Gastrocnemius medialis (tissue), 4 donors: ENCODE measurements around the gene CRYGS. TPM values are rescaled to one million over a fixed set of nuclear protein-coding genes. Genes with fewer than 3 reads are reported as not detected.

Experiments used
- ATAC-seq, 2 donors: fragments of 150-250 bp; one replicate each; pipeline ENCODE4 v1.9.1; 2016
- DNase-seq, 2 donors: peaks; one replicate each; pipeline ENCODE4 v3.0.0-alpha.2; 2019
- H3K27ac ChIP-seq, 4 donors: fragments of 200-600 bp; sonication (generic); 1 replicate in 1 of 4; 2 replicates in 3 of 4; pipeline ENCODE4 v1.5.1; 2016 to 2018; ENCODE audit warnings: mild to moderate bottlenecking in 2 of 4, moderate library complexity in 1 of 4
- H3K27me3 ChIP-seq, 3 donors: fragments of 200-600 bp; sonication (generic) in 2 of 3; 1 replicate in 1 of 3; 2 replicates in 2 of 3; pipeline versions ENCODE4 v1.5.1 to v1.6.0; 2016 to 2019; ENCODE audit warnings: mild to moderate bottlenecking in 1 of 3, moderate library complexity in 1 of 3
- H3K36me3 ChIP-seq, 2 donors: fragments of 200-600 bp; sonication (generic) in 1 of 2; one replicate each; pipeline ENCODE4 v1.5.1; 2017 to 2018
- H3K4me1 ChIP-seq, 2 donors: fragments of 200-600 bp; sonication (generic) in 1 of 2; one replicate each; pipeline ENCODE4 v1.5.1; 2016 to 2017; ENCODE audit warnings: mild to moderate bottlenecking in 2 of 2
- H3K4me3 ChIP-seq, 4 donors: fragments of 200-600 bp; sonication (generic) in 3 of 4; 1 replicate in 1 of 4; 2 replicates in 3 of 4; pipeline ENCODE4 v1.5.1; 2016 to 2019; ENCODE audit warnings: mild to moderate bottlenecking in 2 of 4
- H3K9me3 ChIP-seq, 3 donors: fragments of 200-600 bp; sonication (generic) in 2 of 3; 1 replicate in 1 of 3; 2 replicates in 2 of 3; pipeline ENCODE4 v1.5.1; 2016 to 2019
- CTCF ChIP-seq, 5 experiments: fragments of 450-650 bp in 3 of 5; fragments of 200-600 bp in 2 of 5; sonication (generic) in 2 of 5; IDR thresholded peaks in 4 of 5; conservative IDR thresholded peaks in 1 of 5; 1 replicate in 4 of 5; 2 replicates in 1 of 5; pipeline ENCODE4 v1.5.1; 2016 to 2019; ENCODE audit warnings: antibody characterized with exemption in 5 of 5, mild to moderate bottlenecking in 3 of 5, moderate library complexity in 3 of 5
- POLR2A ChIP-seq, 2 donors: fragments of 450-650 bp; IDR thresholded peaks; one replicate each; pipeline ENCODE4 v1.6.1; 2017; ENCODE audit warnings: antibody characterized with exemption in 2 of 2, mild to moderate bottlenecking in 2 of 2, moderate library complexity in 2 of 2
- in situ Hi-C, 4 donors: fragments of 200-750 bp; cut with MboI; loops; one replicate each; pipeline versions ENCODE4 v1.15.0 to v1.8.0; 2017; ENCODE audit warnings: low sequenced_read_pairs in 4 of 4
- intact Hi-C: fragments of 100-400 bp; cut with DNase I; formaldehyde crosslinking; loops from one replicate; pipeline ENCODE4 v1.15.1; 2023; ENCODE audit warnings: low total_unique reads
- total RNA-seq, 4 donors: library from RNA; depleted of rRNA; stranded (reverse); fragments of >200 nt; gene quantifications; one replicate each; pipeline versions ENCODE4 v1.1.0 to v1.2.3, GENCODE V29; 2016

CRYGS gene
- total RNA-seq, 4 donors from 2014 or later = 2.1 TPM; not detected in 3

- TF ChIP-seq CTCF (IDR thresholded peaks at IDR 0.05 in 4 of 5, conservative IDR thresholded peaks at IDR 0.05 in 1 of 5) (no peak), POLR2A (IDR thresholded peaks at IDR 0.05) (no peak)
- Histone ChIP-seq H3K9me3 (no peaks in the 10 kb centered on the region), H3K27ac (no peak overlapping the region), H3K4me1 (no peaks in the 10 kb centered on the region), H3K27me3 (no peaks in the 10 kb centered on the region), H3K4me3 (no peak overlapping the region), H3K36me3 (no peaks in the 10 kb centered on the region)
- DNase-seq = no peak
- intact Hi-C loops = no loop called here
- in situ Hi-C loops = loop anchor here in 2 of 4 donors (10.0 kb wide), 2 partner anchors 276 to 546 kb away; no protein-coding TSS in a partner anchor
- no peak for ATAC-seq
Measured at GRCh38 chr3:186530415-186530814, 13.8 kb downstream of the CRYGS start.

- no peak overlapping the region for H3K4me3 ChIP-seq
- H3K27me3 ChIP-seq = peaks cover 0 to under 1% (median 0%) of the 10 kb centered on the region in 3 donors
- ATAC-seq = no peak
- no peaks in the 10 kb centered on the region for H3K9me3 ChIP-seq
- no peak for TF ChIP-seq POLR2A (IDR thresholded peaks at IDR 0.05)
- no peak for TF ChIP-seq CTCF (IDR thresholded peaks at IDR 0.05 in 4 of 5, conservative IDR thresholded peaks at IDR 0.05 in 1 of 5)
- intact Hi-C loops (no loop called here), in situ Hi-C loops (no loop called here)
- H3K36me3 ChIP-seq = no peaks in the 10 kb centered on the region
- no peak for DNase-seq
- H3K27ac ChIP-seq = no peak overlapping the region
- no peaks in the 10 kb centered on the region for H3K4me1 ChIP-seq
Measured at GRCh38 chr3:186529201-186529999, 14.8 kb downstream of the CRYGS start.

GRCh38 chr3:186526256-186526606 lies 17.9 kb downstream of the CRYGS start:
- intact Hi-C loops (no loop called here), in situ Hi-C loops (no loop called here)
- no peaks in the 10 kb centered on the region for H3K9me3 ChIP-seq

GRCh38 chr3:186525369-186526255 lies 18.6 kb downstream of the CRYGS start:
- in situ Hi-C loops = no loop called here
- no peaks in the 10 kb centered on the region for H3K36me3 ChIP-seq
- no peak overlapping the region for H3K4me3 ChIP-seq
- TF ChIP-seq POLR2A (IDR thresholded peaks at IDR 0.05) (no peak), CTCF (IDR thresholded peaks at IDR 0.05 in 4 of 5, conservative IDR thresholded peaks at IDR 0.05 in 1 of 5) (no peak)
- no peak for DNase-seq
- no peak for ATAC-seq
- no peak overlapping the region for H3K27ac ChIP-seq
- H3K4me1 ChIP-seq = no peaks in the 10 kb centered on the region
- no peaks in the 10 kb centered on the region for H3K9me3 ChIP-seq
- peaks cover 0 to 2% (median 2%) of the 10 kb centered on the region in 3 donors for H3K27me3 ChIP-seq
- intact Hi-C loops = no loop called here

More at GRCh38 chr3:186526256-186526606, 17.9 kb downstream of the CRYGS start:
- ATAC-seq = no peak
- no peaks in the 10 kb centered on the region for H3K4me1 ChIP-seq
- peaks cover 0 to 2% (median 0%) of the 10 kb centered on the region in 3 donors for H3K27me3 ChIP-seq
- no peak for TF ChIP-seq POLR2A (IDR thresholded peaks at IDR 0.05)
- TF ChIP-seq CTCF (IDR thresholded peaks at IDR 0.05 in 4 of 5, conservative IDR thresholded peaks at IDR 0.05 in 1 of 5) = no peak
- no peak overlapping the region for H3K27ac ChIP-seq
- DNase-seq = no peak
- no peak overlapping the region for H3K4me3 ChIP-seq
- H3K36me3 ChIP-seq = no peaks in the 10 kb centered on the region
